Muscle layer of colon (tissue), 2 donors: ENCODE data around the gene RAD51B.

Experiments
- H3K27ac ChIP-seq: one replicate; pipeline ENCODE4 v1.7.0; 2013; ENCODE audit warnings: low read depth, mild to moderate bottlenecking, low read length, moderate library complexity
- H3K27me3 ChIP-seq, 2 donors: one replicate each; pipeline ENCODE4 v1.7.0; 2013; ENCODE audit warnings: low read length in 2 of 2, mild to moderate bottlenecking in 2 of 2; ENCODE audit not compliant: insufficient read depth in 2 of 2, control insufficient read depth in 1 of 2
- H3K36me3 ChIP-seq: one replicate; pipeline ENCODE4 v1.7.0; 2013; ENCODE audit warnings: mild to moderate bottlenecking, low read length; ENCODE audit not compliant: insufficient read depth
- H3K4me1 ChIP-seq: one replicate; pipeline ENCODE4 v1.7.0; 2013; ENCODE audit warnings: mild to moderate bottlenecking, low read length; ENCODE audit not compliant: insufficient read depth
- H3K4me3 ChIP-seq, 2 donors: one replicate each; pipeline ENCODE4 v1.7.0; 2013; ENCODE audit warnings: low read length in 2 of 2, low read depth in 1 of 2, mild to moderate bottlenecking in 1 of 2, moderate library complexity in 1 of 2
- H3K9ac ChIP-seq: one replicate; pipeline ENCODE4 v1.7.0; 2013; ENCODE audit warnings: low read length
- H3K9me3 ChIP-seq: one replicate; pipeline ENCODE4 v1.7.0; 2013; ENCODE audit warnings: mild to moderate bottlenecking, low read length
- donor health status: abdominal sarcoma.
- donor health status: Adenocarcinoma of cecum.

The RAD51B gene

GRCh38 chr14:68312884-68313610 lies 493.5 kb downstream of the RAD51B start:
- no peak overlapping the region for H3K4me3 ChIP-seq
- H3K36me3 ChIP-seq = no peaks in the 10 kb centered on the region
- H3K9me3 ChIP-seq = no peaks in the 10 kb centered on the region
- H3K4me1 ChIP-seq = peaks cover 21% of the 10 kb centered on the region
- H3K27ac ChIP-seq = no peak overlapping the region
- no peak overlapping the region for H3K9ac ChIP-seq
- H3K27me3 ChIP-seq = no peaks in the 10 kb centered on the region

GRCh38 chr14:68314642-68315041 lies 495.1 kb downstream of the RAD51B start:
- Histone ChIP-seq H3K4me1 (peaks cover 20% of the 10 kb centered on the region), H3K27ac (no peak overlapping the region), H3K9me3 (no peaks in the 10 kb centered on the region), H3K9ac (no peak overlapping the region), H3K4me3 (no peak overlapping the region), H3K36me3 (no peaks in the 10 kb centered on the region), H3K27me3 (no peaks in the 10 kb centered on the region)

- Histone ChIP-seq H3K9ac (no peak overlapping the region), H3K4me1 (peaks cover 24% of the 10 kb centered on the region), H3K27ac (no peak overlapping the region), H3K9me3 (no peaks in the 10 kb centered on the region), H3K27me3 (no peaks in the 10 kb centered on the region), H3K36me3 (no peaks in the 10 kb centered on the region), H3K4me3 (no peak overlapping the region)
Measured at GRCh38 chr14:68315081-68315480, 495.5 kb downstream of the RAD51B start.

GRCh38 chr14:68316078-68316868 lies 496.7 kb downstream of the RAD51B start:
- no peak overlapping the region for H3K9ac ChIP-seq
- no peaks in the 10 kb centered on the region for H3K27me3 ChIP-seq
- no peak overlapping the region for H3K4me3 ChIP-seq
- no peaks in the 10 kb centered on the region for H3K36me3 ChIP-seq
- no peaks in the 10 kb centered on the region for H3K9me3 ChIP-seq
- H3K4me1 ChIP-seq = peaks cover 30% of the 10 kb centered on the region
- no peak overlapping the region for H3K27ac ChIP-seq

GRCh38 chr14:68317239-68317638 lies 497.7 kb downstream of the RAD51B start:
- peaks cover 30% of the 10 kb centered on the region for H3K4me1 ChIP-seq
- H3K9me3 ChIP-seq = no peaks in the 10 kb centered on the region
- no peak overlapping the region for H3K27ac ChIP-seq

GRCh38 chr14:68318828-68319227 lies 499.2 kb downstream of the RAD51B start:
- H3K9ac ChIP-seq = no peak overlapping the region
- H3K27ac ChIP-seq = no peak overlapping the region
- no peaks in the 10 kb centered on the region for H3K36me3 ChIP-seq
- peaks cover 30% of the 10 kb centered on the region for H3K4me1 ChIP-seq
- H3K27me3 ChIP-seq = no peaks in the 10 kb centered on the region
- no peaks in the 10 kb centered on the region for H3K9me3 ChIP-seq
- no peak overlapping the region for H3K4me3 ChIP-seq

More at GRCh38 chr14:68317239-68317638, 497.7 kb downstream of the RAD51B start:
- no peak overlapping the region for H3K9ac ChIP-seq
- no peaks in the 10 kb centered on the region for H3K27me3 ChIP-seq
- no peak overlapping the region for H3K4me3 ChIP-seq
- no peaks in the 10 kb centered on the region for H3K36me3 ChIP-seq

- Histone ChIP-seq H3K9me3 (no peaks in the 10 kb centered on the region), H3K27me3 (no peaks in the 10 kb centered on the region), H3K4me3 (no peak overlapping the region), H3K36me3 (no peaks in the 10 kb centered on the region), H3K4me1 (peaks cover 23% of the 10 kb centered on the region), H3K9ac (no peak overlapping the region), H3K27ac (no peak overlapping the region)
Measured at GRCh38 chr14:68320495-68320894, 500.9 kb downstream of the RAD51B start.

- Histone ChIP-seq H3K27ac (no peak overlapping the region), H3K9me3 (no peaks in the 10 kb centered on the region), H3K4me3 (no peak overlapping the region), H3K36me3 (no peaks in the 10 kb centered on the region), H3K4me1 (peaks cover 23% of the 10 kb centered on the region), H3K9ac (no peak overlapping the region), H3K27me3 (no peaks in the 10 kb centered on the region)
Measured at GRCh38 chr14:68322940-68323620, 503.5 kb downstream of the RAD51B start.

- no peak overlapping the region for H3K27ac ChIP-seq
- H3K4me1 ChIP-seq = peaks cover 4% of the 10 kb centered on the region
- no peak overlapping the region for H3K4me3 ChIP-seq
- no peaks in the 10 kb centered on the region for H3K9me3 ChIP-seq
- no peaks in the 10 kb centered on the region for H3K27me3 ChIP-seq
- H3K9ac ChIP-seq = no peak overlapping the region
- H3K36me3 ChIP-seq = no peaks in the 10 kb centered on the region
Measured at GRCh38 chr14:68325267-68325807, 505.8 kb downstream of the RAD51B start.

- Histone ChIP-seq H3K36me3 (no peaks in the 10 kb centered on the region), H3K4me1 (no peaks in the 10 kb centered on the region), H3K27me3 (no peaks in the 10 kb centered on the region), H3K27ac (no peak overlapping the region), H3K4me3 (no peak overlapping the region), H3K9ac (no peak overlapping the region), H3K9me3 (no peaks in the 10 kb centered on the region)
Measured at GRCh38 chr14:68327231-68327630, 507.7 kb downstream of the RAD51B start.

GRCh38 chr14:68328509-68328908 lies 508.9 kb downstream of the RAD51B start:
- Histone ChIP-seq H3K9me3 (no peaks in the 10 kb centered on the region), H3K4me3 (no peak overlapping the region), H3K36me3 (no peaks in the 10 kb centered on the region), H3K27me3 (no peaks in the 10 kb centered on the region), H3K27ac (no peak overlapping the region), H3K4me1 (peaks cover 7% of the 10 kb centered on the region), H3K9ac (no peak overlapping the region)
